Measurements from ENCODE around the gene PXDN.

GRCh38 chr2:1614564-1614963 lies 129.8 kb downstream of the PXDN start:
- TF ChIP-seq CTCF (IDR thresholded peaks at IDR 0.05) (no peak), FOXK1 (CRISPR knock-in tag; IDR thresholded peaks at IDR 0.05) (no peak), IRF1 (CRISPR knock-in tag; IDR thresholded peaks at IDR 0.05) (no peak), ATF6 (CRISPR knock-in tag; IDR thresholded peaks at IDR 0.05) (no peak), ATF2 (CRISPR knock-in tag; IDR thresholded peaks at IDR 0.05; ENCODE audit: borderline replicate concordance, low read depth) (no peak)
- TF ChIP-seq, protein P1, sequence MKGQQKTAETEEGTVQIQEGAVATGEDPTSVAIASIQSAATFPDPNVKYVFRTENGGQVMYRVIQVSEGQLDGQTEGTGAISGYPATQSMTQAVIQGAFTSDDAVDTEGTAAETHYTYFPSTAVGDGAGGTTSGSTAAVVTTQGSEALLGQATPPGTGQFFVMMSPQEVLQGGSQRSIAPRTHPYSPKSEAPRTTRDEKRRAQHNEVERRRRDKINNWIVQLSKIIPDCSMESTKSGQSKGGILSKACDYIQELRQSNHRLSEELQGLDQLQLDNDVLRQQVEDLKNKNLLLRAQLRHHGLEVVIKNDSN (CRISPR knock-in tag; IDR thresholded peaks at IDR 0.05) = no peak
